Fibroblast of pulmonary artery (primary cell): ENCODE data around the gene STX1B.
"Not testable (repeated sequence)": the region's sequence is repeated elsewhere in the genome, so short reads cannot be mapped to it uniquely, and the experiment has no call there.

Source experiments
- DNase-seq: peaks from one replicate; pipeline ENCODE4 v3.0.0-alpha.2; 2010; ENCODE audit warnings: low read depth
- H3K4me3 ChIP-seq: replicated peaks from 2 replicates; pipeline ENCODE4 v1.5.1; 2011; ENCODE audit warnings: low read depth, mild to moderate bottlenecking, control low read depth, low read length, moderate library complexity
- CTCF ChIP-seq: IDR thresholded peaks from 2 replicates; pipeline ENCODE4 v1.5.1; 2011; ENCODE audit warnings: mild to moderate bottlenecking, control low read depth, low read length, inconsistent platforms; ENCODE audit errors: missing control alignments

Gene STX1B

GRCh38 chr16:31029272-31029671 lies 18.8 kb upstream of the STX1B start:
- no peak for TF ChIP-seq CTCF
- no peak overlapping the region for H3K4me3 ChIP-seq
- no peak for DNase-seq

GRCh38 chr16:31025339-31025738 lies 14.9 kb upstream of the STX1B start:
- H3K4me3 ChIP-seq, result no peak overlapping the region
- TF ChIP-seq CTCF, result no peak
- no peak for DNase-seq

GRCh38 chr16:31023627-31024226 lies 13.3 kb upstream of the STX1B start:
- H3K4me3 ChIP-seq, result no peak overlapping the region
- DNase-seq, result no peak
- no peak for TF ChIP-seq CTCF

- H3K4me3 ChIP-seq, result no peak overlapping the region
- TF ChIP-seq CTCF, result no peak
- no peak for DNase-seq
Observed at GRCh38 chr16:31023252-31023602, 12.8 kb upstream of the STX1B start.

- H3K4me3 ChIP-seq, result no peak overlapping the region
- DNase-seq, result no peak
- TF ChIP-seq CTCF, result no peak
Observed at GRCh38 chr16:31022544-31023251, 12.3 kb upstream of the STX1B start.

- H3K4me3 ChIP-seq, result no peak overlapping the region
- DNase-seq, result no peak
- no peak for TF ChIP-seq CTCF
Observed at GRCh38 chr16:31020536-31020935, 10.1 kb upstream of the STX1B start.

- not testable (repeated sequence) for H3K4me3 ChIP-seq, DNase-seq
Observed at GRCh38 chr16:31017756-31018155, 7.3 kb upstream of the STX1B start.
